HG03571 (cell line): Measurements from ENCODE around the gene ATP7B.

Experiments used
- ATAC-seq: cut with Tn5 transposase; IDR thresholded peaks from one replicate; pipeline ENCODE4 v1.9.1; 2021; ENCODE audit not compliant: unreplicated experiment

The ATP7B gene

DNA sequence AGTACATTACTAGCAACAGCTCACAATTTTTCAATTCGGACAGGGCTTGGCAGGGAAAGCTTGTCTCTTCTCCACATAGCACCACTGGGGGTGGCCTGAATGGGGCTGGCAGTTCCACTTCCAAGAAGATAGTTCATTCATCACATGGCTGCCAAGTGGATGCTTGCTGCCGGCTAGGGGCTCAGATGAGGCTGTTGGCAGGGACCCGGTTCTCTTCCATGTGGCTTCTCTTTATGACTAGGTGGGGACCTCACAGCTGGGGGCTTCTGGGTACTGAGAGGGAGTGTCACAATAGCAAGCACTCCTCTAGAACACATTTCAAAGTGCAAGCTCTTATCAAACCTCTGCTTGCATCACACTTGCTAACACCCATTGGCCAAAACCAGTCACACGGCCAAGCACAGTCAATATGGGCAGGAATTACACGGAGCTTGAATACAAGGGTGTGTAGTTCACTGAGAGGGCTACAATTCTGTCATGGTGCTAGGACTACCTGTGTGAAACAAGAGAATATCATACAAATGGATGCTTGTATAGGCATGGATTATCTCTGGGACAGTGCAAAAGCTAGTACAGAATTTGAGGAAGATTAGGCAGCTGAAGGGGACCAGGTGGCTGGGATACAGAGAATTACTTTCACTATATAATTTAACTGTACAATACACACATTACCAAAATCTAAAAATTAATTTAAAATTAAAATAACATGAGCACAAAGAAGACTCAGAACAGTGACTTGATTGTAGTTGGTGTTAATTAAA lies 32.3 kb downstream of the ATP7B start:
- ATAC-seq, result no peak

DNA sequence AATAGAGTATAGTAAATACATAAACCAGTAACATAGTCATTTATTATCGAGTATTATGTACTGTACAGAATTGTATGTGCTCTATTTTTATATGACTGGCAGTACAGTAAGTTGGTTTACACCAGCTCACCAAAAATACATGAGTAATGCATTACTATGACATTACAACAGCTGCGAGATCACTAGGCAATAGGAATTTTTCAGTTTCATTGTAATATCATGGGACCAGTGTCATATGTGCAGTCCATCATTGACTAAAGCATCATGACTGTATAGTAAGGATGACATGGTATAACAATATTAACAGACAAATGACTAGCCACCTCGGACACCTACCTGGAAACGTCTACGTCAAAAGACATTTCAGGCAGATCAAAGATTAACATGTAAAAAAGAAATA lies 33.6 kb downstream of the ATP7B start:
- ATAC-seq, result no peak

DNA sequence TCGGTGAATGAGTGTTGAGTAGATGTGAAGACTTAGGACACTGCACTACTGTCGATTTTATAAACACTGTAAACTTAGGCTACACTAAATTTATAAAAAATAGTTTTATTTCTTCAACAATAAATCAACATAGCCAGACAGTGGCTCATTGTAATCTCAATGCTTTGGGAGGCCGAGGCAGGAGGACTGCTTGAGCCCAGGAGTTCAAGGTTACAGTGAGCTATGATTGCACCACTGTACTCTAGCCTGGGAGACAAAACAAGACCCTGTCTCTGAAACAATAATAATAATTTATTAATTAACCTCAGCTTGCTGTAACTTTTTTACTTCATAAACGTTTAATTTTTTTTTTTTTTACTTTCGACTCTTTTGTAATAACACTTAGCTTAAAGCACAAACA lies 34.4 kb downstream of the ATP7B start:
- no peak for ATAC-seq

DNA sequence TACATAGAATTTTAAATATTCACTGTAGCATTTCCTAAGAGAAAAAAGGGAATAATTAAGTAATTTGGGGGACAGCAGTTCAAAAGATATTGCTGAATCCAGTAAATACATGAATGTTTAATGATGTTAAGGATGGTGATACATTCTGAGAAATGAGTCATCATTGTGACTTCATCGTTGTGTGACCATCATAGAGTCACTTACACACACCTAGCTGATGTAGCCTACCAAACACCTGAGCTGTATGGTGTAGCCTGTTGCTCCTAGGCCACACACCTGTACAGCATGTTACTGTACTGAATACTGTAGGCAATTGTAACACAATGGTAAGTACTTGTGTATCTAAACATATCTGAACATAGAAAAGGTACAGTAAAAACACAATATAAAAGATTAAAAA lies 34.8 kb downstream of the ATP7B start:
- ATAC-seq, result no peak

DNA sequence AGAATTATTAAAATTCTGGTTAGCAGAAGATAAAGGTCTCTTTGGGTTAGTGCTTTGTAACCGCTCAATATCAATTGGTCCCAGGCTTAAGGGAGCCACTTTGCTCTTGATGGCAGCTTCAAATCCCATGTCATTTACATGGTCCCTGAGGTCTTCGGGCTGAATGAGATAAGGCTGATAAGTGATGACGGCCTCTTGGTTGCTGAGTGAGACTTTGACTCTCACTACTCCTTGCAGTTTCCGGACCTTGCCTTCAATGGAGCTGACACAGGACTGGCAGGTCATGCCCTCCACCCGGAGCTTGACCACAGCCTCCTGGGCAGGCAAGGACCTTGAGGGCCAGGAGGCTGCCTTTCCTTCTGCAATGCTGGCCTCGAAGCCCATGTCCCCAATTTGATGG lies 36.8 kb downstream of the ATP7B start:
- ATAC-seq, result no peak

DNA sequence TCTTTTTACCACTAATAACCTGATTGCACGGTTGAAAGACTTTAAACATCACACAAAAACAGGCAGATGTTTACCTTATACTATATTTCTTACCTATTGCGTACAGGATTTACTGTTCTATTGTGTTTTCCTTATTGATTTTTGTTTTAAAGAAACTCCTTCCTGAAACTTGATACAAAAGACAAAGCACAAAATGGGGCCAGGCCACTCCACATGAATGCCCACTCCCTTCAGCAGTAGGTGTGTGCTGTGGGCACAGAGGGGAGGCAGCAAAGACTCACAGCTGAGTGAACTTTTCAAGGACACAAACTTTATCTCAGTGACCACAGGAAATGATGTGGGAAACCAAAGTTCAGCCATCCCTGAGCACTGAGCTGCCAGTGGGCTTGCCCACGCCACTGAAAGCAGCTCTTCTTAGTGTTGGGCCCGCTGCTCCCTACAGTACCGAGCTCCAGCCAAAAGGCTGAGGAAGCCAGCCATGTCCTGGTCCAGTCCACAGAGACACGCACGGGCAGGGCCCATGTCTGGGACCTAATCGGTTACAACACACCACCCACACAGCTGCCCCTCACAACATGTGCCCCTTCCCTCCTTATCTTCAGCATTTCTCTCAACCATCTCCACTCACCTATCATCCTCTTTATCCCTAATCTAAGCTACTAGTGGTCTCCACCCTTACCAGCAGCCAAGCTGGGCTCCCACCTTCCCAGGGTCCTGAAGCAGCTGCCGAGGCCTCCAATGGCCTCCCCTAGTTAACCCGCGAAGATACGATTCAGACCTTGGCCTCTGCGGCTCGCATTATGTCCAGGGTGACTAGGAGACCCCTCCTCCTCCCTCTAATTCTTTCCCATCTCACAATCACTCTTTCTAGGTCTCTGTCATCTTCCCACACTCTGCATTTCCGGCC lies 39.5 kb downstream of the ATP7B start:
- ATAC-seq, result no peak

DNA sequence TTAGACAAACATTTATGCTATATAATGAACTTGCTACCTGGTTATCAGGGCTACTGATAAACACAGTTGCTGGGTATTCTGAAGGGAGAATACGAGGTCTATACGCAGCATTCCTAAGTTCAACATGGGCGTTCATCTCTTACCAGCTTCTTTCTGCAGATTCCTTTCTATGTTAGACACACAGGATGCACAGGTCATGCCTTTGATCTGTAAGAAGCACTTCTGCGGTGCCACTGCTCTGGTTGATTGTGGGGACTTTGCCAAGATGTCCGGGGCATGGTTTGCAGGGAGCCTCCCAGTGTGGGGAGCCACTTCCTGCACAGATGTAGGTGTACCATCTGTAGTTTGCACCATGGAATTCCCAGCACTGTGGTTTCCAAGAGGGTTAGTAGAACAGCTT lies 40.9 kb downstream of the ATP7B start:
- no peak for ATAC-seq

DNA sequence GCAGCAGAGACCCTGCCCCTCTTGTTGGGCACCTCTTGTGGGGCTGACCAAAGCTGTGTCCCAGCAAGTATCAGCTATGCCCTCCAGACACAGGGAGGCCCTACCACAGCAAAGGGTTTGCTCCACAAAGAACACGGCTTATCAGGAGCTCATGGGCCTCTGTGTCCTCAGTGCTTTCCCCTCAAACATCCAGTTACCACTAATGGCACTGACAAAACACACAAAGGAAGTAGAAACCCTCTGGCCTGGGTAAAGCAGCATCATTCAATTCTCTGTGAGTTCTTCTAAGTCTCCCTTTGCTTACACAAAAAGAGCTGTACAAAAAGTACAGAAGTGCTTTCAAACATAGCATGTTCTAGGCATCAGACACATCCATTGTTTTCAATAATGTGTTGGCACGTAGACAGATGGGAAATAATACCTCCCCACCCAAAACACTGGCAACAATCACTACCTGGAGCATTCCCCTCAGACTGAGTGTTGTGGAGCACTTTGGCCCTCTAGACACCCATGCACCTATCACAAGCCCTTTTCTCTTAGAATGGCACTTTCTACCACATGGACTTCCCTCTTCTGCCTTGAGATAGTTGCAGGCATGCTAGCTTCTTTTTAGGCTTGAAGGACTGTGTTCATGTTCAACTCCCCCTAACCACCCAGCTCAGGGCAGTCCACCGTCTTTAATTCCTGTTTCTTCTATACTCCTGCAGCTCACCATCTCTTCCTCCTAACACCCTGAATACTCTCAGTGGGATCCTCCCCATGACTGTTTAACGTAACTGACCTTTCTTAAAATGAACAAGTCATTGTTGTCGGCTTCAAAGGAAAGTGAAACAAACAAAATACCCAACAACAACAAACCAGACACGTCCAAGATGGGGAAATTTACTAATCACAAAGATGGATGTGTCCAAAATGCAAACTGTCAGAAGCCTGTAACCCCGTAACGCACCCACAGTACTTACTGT lies 43.5 kb downstream of the ATP7B start:
- ATAC-seq, result no peak

DNA sequence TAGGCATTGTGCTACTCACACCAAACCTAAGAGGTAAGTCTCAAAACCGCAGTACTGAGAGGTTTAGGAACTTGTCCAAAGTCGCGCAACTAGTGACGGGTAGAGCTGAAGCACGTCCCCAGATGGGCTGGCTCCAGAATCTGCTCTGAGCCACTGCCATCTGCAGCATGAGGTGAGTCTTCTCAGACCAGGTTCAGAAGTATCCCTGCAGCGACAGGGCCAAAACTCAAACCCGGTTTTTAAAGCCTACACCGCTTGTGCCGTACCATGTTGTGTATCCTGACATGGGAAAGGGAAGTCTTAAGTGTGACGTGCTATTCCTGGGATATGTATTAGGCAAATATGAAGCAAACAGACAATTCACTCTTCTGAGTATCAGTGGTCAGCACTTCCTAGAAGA lies 45.1 kb downstream of the ATP7B start:
- no peak for ATAC-seq

DNA sequence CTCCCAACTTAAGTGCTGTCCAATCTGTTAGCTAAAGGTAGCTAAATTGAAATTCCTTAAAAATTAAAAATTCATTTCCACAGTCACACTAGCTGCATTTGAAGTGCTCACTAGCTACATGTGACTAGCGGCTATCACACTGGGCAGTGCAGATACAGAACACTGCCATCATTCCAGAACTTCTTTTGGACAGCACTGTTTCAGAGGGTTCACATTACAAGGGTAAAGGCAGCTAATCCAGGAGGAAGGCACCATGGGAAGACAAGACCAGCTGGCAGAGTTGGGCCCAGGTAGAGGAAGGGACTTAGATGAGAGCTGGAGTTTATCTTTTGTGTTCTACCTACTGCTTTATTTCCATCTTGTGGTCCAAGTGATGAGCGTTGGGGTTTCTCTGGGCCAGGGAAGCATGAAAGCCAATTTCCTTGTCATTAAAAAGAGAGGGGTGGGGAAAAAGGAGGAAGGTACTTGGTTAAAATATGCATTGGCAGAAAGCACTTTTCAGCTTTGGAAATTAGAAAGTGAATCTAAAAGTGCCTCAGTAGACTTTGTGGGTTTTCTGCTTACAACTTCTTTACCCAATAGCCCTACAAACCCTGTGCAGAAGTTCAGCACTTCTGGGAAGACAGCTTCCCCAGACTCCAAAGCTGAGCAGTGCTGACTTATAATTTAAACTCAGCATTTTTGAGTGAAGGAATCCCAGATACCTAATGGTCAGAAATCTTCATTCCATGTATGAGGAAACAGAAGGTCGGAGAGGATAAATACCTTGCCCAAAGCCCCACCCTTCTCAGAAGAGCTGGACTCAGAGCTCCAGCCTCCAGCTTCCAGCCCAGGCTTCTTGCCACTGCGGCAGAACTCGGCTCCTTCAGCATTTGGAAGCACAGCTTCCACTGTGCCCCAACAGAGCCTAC lies 49.5 kb downstream of the ATP7B start:
- no peak for ATAC-seq

DNA sequence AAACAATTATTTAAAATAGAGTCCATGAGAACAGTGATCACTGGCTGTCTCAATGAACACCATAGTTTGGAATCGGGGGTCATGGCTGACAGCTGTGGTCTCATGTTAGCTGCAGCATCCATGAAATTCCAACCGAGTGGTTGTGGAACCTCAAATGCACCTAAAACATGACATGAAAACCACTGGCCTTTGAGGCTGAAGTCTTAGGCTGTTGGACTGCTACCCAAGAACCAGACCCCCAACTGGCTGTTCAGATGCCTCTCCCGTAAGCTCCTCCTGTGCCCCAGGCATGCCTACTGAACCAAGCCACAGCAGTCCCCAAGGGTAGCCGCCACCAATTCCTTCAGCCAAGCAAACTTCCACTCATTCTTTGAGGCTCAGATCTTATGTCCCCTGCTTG lies 50.5 kb downstream of the ATP7B start:
- ATAC-seq, result no peak

DNA sequence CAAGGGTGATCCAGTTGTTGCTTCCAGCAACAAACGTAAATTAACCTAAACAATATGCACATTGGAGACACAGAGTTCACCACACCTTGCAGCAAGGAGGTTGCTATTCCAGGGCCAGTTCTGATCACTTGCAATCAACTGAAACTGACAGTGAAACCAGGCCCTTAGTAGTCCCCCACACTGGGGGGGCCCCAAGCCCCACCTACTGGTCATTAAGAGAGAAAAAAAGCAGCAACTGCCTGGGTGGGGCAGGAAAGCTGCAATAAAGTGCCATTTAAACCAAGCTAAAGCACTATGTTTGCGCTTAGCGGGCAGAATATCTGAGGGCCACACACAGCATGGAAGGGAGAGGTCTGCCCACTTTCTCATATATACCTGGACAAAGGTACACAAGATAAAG lies 51.5 kb downstream of the ATP7B start:
- ATAC-seq, result peak; percentile 71

DNA sequence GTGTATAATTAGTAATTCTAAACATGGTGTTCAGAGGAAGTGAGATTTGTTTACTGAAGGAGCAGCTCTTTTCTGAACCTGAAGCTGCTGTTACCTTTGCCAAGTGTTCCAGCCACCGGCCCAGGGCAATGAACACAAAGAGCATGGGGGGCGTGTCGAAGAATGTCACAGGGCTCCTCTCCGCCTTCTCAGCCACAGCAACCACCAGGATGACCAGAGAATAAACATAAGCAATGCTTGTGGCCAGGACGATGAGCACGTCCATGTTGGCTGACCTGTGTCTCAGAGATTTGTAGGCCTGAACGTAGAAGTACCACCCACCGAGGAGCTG lies 53.1 kb downstream of the ATP7B start:
- ATAC-seq, result no peak

DNA sequence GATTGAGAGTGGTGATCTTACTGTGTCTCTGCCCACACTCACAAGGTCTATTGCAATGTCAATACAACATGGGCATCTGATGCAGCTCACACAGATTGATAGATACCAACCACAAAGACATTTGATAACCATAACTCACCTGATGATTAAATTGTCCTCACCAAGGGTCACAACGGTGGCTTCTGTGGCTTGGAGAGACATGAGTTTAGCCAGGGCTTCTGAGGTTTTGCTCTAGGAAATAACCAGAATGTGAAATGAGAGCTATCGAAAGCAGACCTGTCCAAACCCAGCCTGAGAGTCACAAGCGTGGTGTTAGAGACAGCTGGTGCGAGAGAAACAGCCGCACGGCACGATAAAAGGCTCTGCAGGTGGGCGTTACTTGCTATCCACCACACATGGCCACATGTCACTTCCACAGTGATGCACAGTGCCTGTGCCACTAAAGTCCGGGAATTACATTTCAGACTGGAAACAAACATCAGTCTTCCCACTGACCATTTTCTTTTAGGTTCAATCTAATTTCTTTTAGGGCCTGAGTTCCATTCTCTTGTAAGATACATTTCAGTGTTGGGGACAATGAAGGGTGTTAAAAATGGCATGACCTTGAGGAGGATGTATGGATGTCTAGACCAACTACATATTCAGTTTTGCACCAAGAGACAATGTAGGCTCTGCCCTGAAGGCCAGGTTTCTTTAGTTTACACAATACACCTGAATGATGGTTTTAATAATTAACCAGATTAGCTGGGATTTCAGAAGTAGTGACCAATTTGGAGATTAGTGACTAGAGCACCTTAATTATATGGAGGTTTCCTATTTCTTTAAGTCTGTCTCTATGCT lies 53.7 kb downstream of the ATP7B start:
- ATAC-seq, result no peak

DNA sequence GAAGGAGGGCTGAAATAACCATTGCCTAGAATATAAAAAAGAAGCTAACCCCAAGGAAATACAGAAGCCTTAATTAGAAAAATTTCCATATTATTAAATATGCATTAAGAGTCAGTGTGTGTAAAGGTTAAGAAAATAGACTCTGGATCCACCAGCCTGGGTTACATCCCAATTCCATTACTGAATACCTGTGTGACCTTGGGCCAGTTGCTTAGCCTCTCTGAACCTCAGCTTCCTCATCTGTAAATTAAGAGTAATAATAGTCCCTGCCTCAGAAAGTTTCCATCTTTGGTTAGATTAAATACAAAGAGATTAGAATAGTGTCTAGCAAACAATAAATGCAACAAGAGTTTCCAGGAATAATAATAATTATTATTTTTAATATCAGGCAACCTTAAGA lies 54.5 kb downstream of the ATP7B start:
- no peak for ATAC-seq

DNA sequence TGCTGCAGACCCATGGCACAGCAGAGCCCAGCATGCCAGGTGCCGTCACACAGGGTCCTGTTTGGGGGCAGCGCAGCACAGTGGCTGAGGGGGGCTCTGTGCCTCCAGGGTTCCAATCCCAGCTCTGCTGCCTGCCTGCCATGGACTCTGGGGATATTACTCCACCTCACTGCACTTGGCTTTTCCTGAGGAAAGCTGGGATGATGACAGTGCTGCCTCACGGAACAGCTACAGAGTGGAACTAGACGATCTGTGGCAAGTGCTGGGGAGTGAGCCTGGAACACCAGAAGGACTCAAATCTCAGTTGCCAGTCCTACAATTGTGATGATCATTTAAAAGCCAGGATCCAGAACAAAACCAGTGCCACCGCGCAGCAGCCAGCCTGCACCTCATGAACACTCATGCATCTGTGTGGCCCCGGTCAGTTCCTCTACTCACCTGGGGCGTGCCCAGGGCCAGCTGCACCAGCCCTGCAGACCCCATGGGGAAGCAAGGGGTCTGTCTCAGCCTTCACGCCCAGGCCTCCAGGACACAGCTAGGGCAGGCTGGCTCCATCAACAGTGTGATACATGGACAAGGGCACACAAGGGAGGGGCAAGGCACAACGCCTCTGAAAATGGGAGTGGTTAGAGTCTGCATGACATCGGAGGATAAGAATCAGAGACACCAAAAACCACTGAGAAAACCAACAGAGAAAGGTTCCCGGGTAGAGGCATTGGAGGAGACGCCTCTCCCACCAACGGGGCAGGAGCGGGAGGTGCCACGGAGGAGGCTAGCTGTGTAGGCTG lies 55.2 kb downstream of the ATP7B start:
- ATAC-seq, result no peak

DNA sequence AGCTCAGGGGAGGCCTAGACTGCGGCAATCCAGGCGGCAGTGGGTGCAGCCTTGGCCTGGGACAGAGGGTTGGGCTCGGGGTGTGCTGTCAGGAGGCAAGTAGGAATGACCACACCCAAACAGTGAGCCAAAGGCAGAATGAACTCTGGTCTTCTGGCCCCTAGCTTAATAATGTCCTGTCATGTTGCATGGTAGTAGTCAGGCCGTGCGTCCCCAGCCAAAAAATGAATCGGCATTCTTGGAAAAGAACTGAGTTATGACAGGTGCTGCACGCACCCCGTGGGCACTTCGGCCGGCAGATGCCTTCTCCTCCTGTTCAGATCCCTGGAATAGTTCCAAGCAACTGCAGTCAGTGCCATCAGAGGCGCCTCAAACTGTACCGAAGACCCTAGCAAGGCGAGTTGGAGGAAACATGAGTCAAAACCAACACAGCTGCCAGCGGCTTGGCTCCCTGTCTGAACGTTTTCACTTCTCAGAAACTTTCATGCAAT lies 55.9 kb downstream of the ATP7B start:
- no peak for ATAC-seq
